HepG2 (cell line): ENCODE results near the gene GJB2. TPM values are rescaled to one million over a fixed set of nuclear protein-coding genes. Genes with fewer than 3 reads are reported as not detected.
A peak's percentile ranks its signal among the peaks of the same experiment; 100 is the strongest.

ENCODE experiments used
- ATAC-seq: fragments of 200-7000 bp; cut with Tn5 transposase; 3 replicates; pipeline ENCODE4 v1.9.1; 2020; ENCODE audit warnings: mild to moderate bottlenecking, moderate library complexity
- BruUV-seq: library from RNA; stranded (reverse); fragments of 400-500 nt; replicated peaks from 2 replicates; lab custom pipeline; 2021; lab: Mats Ljungman, UMichigan
- CTCF ChIA-PET: fragments of 300-600 bp; formaldehyde crosslinking; extraction: SDS; loops from one replicate; lab custom pipeline; 2021; ENCODE audit warnings: low total read pairs, inconsistent platforms, low intra/inter-chr PET ratio; lab: Yijun Ruan, JAX
- POLR2A ChIA-PET: fragments of 350-600 bp; sonication (Branson Sonifier 250); formaldehyde crosslinking; loops from one replicate; lab custom pipeline; 2020; ENCODE audit warnings: antibody characterized with exemption, inconsistent platforms; lab: Yijun Ruan, JAX
- DNase-seq: peaks from one replicate; pipeline ENCODE4 v3.0.0-alpha.2; 2015; ENCODE audit warnings: low spot score
- FAIRE-seq: peaks from 3 replicates; lab custom pipeline; 2011; peaks lifted over from hg19 to GRCh38; lab: Jason Lieb, UNC
- H2AFZ ChIP-seq: one replicate; pipeline ENCODE4 v1.6.1; 2011; ENCODE audit warnings: low read length, inconsistent platforms
- H3K27ac ChIP-seq: fragments of 300-600 bp; 3 replicates; pipeline ENCODE4 v1.8.0; 2011; ENCODE audit warnings: mixed run types, mild to moderate bottlenecking, mixed read lengths, low read length, inconsistent platforms; ENCODE audit not compliant: insufficient read depth; ENCODE audit errors: extremely low read length
- H3K27me3 ChIP-seq, 2 experiments: fragments of 200-600 bp in 1 of 2; 2 replicates in 1 of 2; 3 replicates in 1 of 2; pipeline versions ENCODE4 v1.6.0 to v1.8.0; 2011; ENCODE audit warnings: low read length in 2 of 2, mild to moderate bottlenecking in 2 of 2, moderate library complexity in 2 of 2, inconsistent platforms in 1 of 2; ENCODE audit not compliant: insufficient read depth in 2 of 2, control insufficient read depth in 1 of 2
- H3K36me3 ChIP-seq, 2 experiments: fragments of 200-600 bp in 1 of 2; replicated peaks in 1 of 2; 2 replicates in 1 of 2; 3 replicates in 1 of 2; pipeline versions ENCODE4 v1.5.1 to v1.8.0; 2011; ENCODE audit warnings: low read length in 2 of 2, inconsistent platforms in 1 of 2; ENCODE audit not compliant: insufficient read depth in 2 of 2, control insufficient read depth in 1 of 2
- H3K4me1 ChIP-seq: 2 replicates; pipeline ENCODE4 v1.5.1; 2012; ENCODE audit warnings: low read length, inconsistent platforms; ENCODE audit not compliant: insufficient read depth
- H3K4me2 ChIP-seq: 2 replicates; pipeline ENCODE4 v1.6.0; 2011; ENCODE audit warnings: low read depth, low read length, inconsistent platforms
- H3K4me3 ChIP-seq, 3 experiments: fragments of 200-600 bp in 1 of 3; sonication (generic), shearing (Covaris generic) in 1 of 3; replicated peaks in 1 of 3; 2 replicates each; pipeline ENCODE4 v1.5.1; 2011 to 2016; ENCODE audit warnings: low read length in 3 of 3, inconsistent platforms in 2 of 3, low read depth in 2 of 3, mild to moderate bottlenecking in 2 of 3, control low read depth in 1 of 3, mixed read lengths in 1 of 3; ENCODE audit not compliant: insufficient read depth in 1 of 3
- H3K79me2 ChIP-seq: one replicate; pipeline ENCODE4 v1.6.1; 2011; ENCODE audit warnings: low read length, inconsistent platforms; ENCODE audit not compliant: insufficient read depth
- H3K9ac ChIP-seq: 2 replicates; pipeline ENCODE4 v1.6.0; 2011; ENCODE audit warnings: mild to moderate bottlenecking, low read depth, low read length, inconsistent platforms; ENCODE audit not compliant: insufficient read depth
- H3K9me3 ChIP-seq: 2 replicates; pipeline ENCODE4 v1.5.1; 2012; ENCODE audit warnings: mild to moderate bottlenecking, low read length
- H4K20me1 ChIP-seq: 2 replicates; pipeline ENCODE4 v1.6.0; 2011; ENCODE audit warnings: inconsistent platforms, mild to moderate bottlenecking, low read length, moderate library complexity; ENCODE audit not compliant: insufficient read depth
- NFAT5 ChIP-seq: sonication (generic); formaldehyde crosslinking; IDR thresholded peaks from 2 replicates; pipeline ENCODE4 v1.4.0; 2020; ENCODE audit warnings: missing genetic modification reagents
- PAX8 ChIP-seq: sonication (generic); formaldehyde crosslinking; IDR thresholded peaks from 2 replicates; pipeline ENCODE4 v1.8.0; 2022; ENCODE audit warnings: mild to moderate bottlenecking, missing genetic modification reagents, borderline replicate concordance
- ZNF777 ChIP-seq: sonication (generic); formaldehyde crosslinking; IDR thresholded peaks from 2 replicates; pipeline ENCODE4 v1.4.0; 2020; ENCODE audit warnings: missing genetic modification reagents
- WGBS: methylation state at CpG from one replicate; pipeline ENCODE4 v1.1.6; 2017; ENCODE audit warnings: low lambda C conversion rate; 5-methylcytosine and 5-hydroxymethylcytosine counted together
- in situ Hi-C: cut with HindIII; loops from 2 replicates; pipeline ENCODE4 v1.10.0; 2017; ENCODE audit warnings: low pct_unique_long_range_greater_than_20kb; ENCODE audit not compliant: extremely low pct_ligation_motif_present
- intact Hi-C: fragments of 100-400 bp; cut with micrococcal nuclease; formaldehyde crosslinking; loops from one replicate; pipeline ENCODE4 v1.10.0; 2022; ENCODE audit not compliant: unreplicated experiment
- polyA plus RNA-seq, 8 experiments: library from polyadenylated mRNA; depleted of rRNA in 3 of 8; stranded (reverse) in 7 of 8; unstranded in 1 of 8; fragments of >200 nt; fragmentation: Illumina TruSeq in 4 of 8; extraction: Trizol in 4 of 8; gene quantifications; 2 replicates each; pipeline versions ENCODE4 v1.2.1 to v1.2.3, GENCODE V29; 2011 to 2016; ENCODE audit warnings: low read depth in 4 of 8, missing spikeins in 1 of 8, mixed read lengths in 1 of 8; ENCODE audit not compliant: insufficient read depth in 1 of 8
- total RNA-seq, 5 experiments: library from RNA; depleted of rRNA; stranded (reverse); fragments of >200 nt; fragmentation: Illumina TruSeq; extraction: Trizol; gene quantifications; 2 replicates each; pipeline ENCODE4 v1.2.3, GENCODE V29; 2016; ENCODE audit warnings: low read depth in 1 of 5
- TF ChIP-seq, protein P1 (sequence below): sonication (generic); formaldehyde crosslinking; IDR thresholded peaks from 2 replicates; pipeline ENCODE4 v1.5.0; 2020; ENCODE audit warnings: missing genetic modification reagents

The GJB2 gene
- total and polyA plus RNA-seq, 2 of the 13 experiments (the other 11 are each of a cell fraction or from before 2014, with no cell fraction given) = 0.15 to 0.18 TPM

GRCh38 chr13:20232556-20233277 lies 40.0 kb upstream of the GJB2 start (continued):
- TF ChIP-seq, protein P1, sequence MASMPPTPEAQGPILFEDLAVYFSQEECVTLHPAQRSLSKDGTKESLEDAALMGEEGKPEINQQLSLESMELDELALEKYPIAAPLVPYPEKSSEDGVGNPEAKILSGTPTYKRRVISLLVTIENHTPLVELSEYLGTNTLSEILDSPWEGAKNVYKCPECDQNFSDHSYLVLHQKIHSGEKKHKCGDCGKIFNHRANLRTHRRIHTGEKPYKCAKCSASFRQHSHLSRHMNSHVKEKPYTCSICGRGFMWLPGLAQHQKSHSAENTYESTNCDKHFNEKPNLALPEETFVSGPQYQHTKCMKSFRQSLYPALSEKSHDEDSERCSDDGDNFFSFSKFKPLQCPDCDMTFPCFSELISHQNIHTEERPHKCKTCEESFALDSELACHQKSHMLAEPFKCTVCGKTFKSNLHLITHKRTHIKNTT (CRISPR knock-in tag) = no peak
- TF ChIP-seq PAX8 = no peak

DNA sequence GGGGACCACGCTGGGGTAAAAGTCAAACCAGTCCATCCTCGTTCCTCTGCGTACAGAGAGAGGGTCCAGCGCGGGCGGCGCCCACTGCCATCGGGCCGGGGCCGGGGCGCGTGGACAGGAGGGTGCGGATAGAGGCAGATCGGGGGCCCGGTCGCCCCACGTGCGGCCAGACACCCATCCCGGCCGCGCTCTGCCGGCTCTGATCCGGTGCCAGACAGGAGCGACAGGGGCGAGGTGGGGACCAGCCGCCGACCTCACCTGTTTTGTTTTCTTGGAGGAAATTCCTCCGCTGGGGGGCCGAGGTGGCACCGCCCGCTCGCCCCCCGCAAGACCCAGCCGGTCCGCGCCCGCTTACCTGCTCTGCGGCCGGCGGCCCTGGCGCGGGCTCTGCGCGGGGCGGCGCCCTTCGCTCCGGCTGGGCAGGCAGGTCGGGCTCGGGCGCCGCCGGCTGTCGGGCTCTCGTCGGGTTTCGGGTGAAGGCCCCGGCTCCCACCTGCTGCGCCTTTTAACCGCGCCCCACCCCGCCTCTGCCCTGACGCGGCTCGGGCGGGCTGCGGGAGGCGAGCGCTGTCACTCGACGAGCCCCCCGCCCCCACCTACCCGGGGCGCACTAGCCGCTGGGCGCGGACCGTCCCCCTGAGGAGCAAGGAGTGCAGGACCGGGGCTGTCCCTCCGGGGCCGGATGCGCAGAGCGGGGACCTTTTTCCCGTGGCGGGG lies 39.3 kb upstream of the GJB2 start, which contains the start of gene GJB6:
GJB6 (minus strand) TSS at position 481 of the 717 bp plus-strand sequence. CDS start 8,839 bp downstream, outside the sequence.
- no peak within 1 kb of the TSS for H3K9ac ChIP-seq
- peak; percentile 81 for ATAC-seq
- intact Hi-C loops = no loop called here
- in situ Hi-C loops = no loop called here
- CTCF ChIA-PET = no interaction called here
- H3K36me3 ChIP-seq = no peaks in the 10 kb centered on the region
- no peak within 1 kb of the TSS for H2AFZ ChIP-seq
- no peaks in the 10 kb centered on the region for H3K9me3 ChIP-seq
- no peaks in the 10 kb centered on the region for H3K4me1 ChIP-seq
- DNase-seq = no peak
- no peak within 1 kb of the TSS for H3K27ac ChIP-seq
- H3K4me2 ChIP-seq = peak within 1 kb of the TSS; percentile 42; the same call in 1 of the 2 replicates
- POLR2A ChIA-PET = no interaction called here
- H3K4me3 ChIP-seq = peak within 1 kb of the TSS in 1 of 3 experiments; percentile 46; a peak in 1 of 6 replicates
- TF ChIP-seq ZNF777 (CRISPR knock-in tag) (0 out of 2 replicates have a peak, but pooled peaks have one; percentile 28), NFAT5 (CRISPR knock-in tag) (no peak)
- no peak for FAIRE-seq
- WGBS = 0% methylated on average over 6 of the region's 85 CpGs
- H3K79me2 ChIP-seq = no peaks in the 10 kb centered on the region
- BruUV-seq = no TSS peak
- peaks cover 5 to 34% of the 10 kb centered on the region in 2 experiments; a peak in 4 of 5 replicates for H3K27me3 ChIP-seq
- no peaks in the 10 kb centered on the region for H4K20me1 ChIP-seq
